ENCODE measurements around the gene GPR65. TPM values are rescaled to one million over a fixed set of nuclear protein-coding genes. Genes with fewer than 3 reads are reported as not detected.
A peak's percentile ranks its signal among the peaks of the same experiment; 100 is the strongest.

Gene GPR65
- total RNA-seq, 1 experiment from 2014 or later = not detected

DNA sequence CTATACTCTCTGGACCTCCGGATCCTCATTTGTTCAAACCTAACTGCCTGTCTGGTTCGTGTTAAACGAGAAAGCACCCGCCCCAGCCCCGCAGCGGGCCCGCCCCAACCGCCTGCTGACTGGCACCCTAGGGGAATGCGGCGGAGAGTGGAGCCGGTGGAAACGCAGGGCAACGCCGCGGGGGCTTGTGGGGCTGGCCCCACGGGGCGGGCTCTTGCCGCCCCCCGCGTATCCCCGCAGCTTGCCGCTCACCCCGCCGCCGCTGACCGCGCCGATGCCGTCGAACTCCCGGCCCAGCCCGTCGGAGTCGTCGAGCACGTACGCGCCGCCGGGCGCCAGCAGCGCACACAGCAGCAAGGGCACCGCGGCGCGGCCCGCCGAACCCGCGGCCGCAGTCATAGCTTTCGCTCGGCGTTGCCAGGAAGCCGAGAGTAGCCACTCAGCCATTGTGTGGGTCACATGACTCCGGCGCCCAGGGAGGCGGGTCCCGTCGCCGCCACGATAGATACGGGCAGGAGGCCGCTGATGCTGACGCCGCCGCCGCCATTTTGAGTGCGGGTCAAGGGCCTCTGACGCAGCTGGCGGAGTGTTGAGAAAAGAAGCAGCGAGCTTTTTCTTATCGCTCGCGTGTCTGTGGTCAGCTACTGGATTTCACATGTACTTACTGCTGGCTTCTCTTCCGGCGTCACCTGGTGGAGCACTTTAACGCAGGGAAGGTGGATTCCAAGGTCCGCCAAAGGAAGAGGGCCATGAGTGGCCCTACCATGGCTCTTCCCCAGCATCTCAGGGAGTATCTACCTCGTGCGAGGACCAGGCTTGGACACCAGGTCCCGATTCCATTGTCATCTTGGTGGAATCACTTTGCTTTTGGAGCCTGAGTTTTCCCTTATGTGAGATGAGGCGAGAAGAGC lies 12.0 kb upstream of the GPR65 start, which contains the start of gene GALC:
Gene GALC, minus strand, starts transcription at position 465 of the 911 bp plus-strand sequence. Its CDS starts 18 bp downstream, at position 447.
- no peak within 1 kb of the TSS for H3T11ph ChIP-seq (ENCODE audit: low read length)
- no peaks in the 10 kb centered on the region; the same call in 1 of the 2 replicates for H3K4me1 ChIP-seq (ENCODE audit: insufficient read depth, low read length)
- peak; percentile 96 for DNase-seq
- no peak within 1 kb of the TSS for H4K8ac ChIP-seq (replicated peaks; ENCODE audit: insufficient read length, low read depth, low read length)
- peak within 1 kb of the TSS; percentile 88 for H3K18ac ChIP-seq (ENCODE audit: insufficient read length, low read depth, low read length)
- Mint-ChIP-seq H3K4me3 (peak within 1 kb of the TSS; percentile 88 to 92), H3K4me1 (peaks cover 16 to 20% of the 10 kb centered on the region in 2 experiments), H3K9me3 (no peaks in the 10 kb centered on the region), H3K27me3 (ENCODE audit: low read depth) (no peaks in the 10 kb centered on the region; the same call in none of the 2 replicates), H3K27ac (peak within 1 kb of the TSS; percentile 93 to 98 (median 96)), H3K36me3 (ENCODE audit: insufficient read depth in 1 of 3, low read depth in 3 of 3) (no peaks in the 10 kb centered on the region)
- no peak within 1 kb of the TSS for H3K56ac ChIP-seq (ENCODE audit: insufficient read length, low read depth, low read length)
- H2AK5ac ChIP-seq (ENCODE audit: insufficient read length, low read length) = no peak within 1 kb of the TSS
- H3K79me2 ChIP-seq (ENCODE audit: insufficient read depth, low read length) = no peaks in the 10 kb centered on the region
- peak within 1 kb of the TSS; percentile 80 for H3K4me2 ChIP-seq (ENCODE audit: insufficient read depth, insufficient read length, low read length)
- no CpG with 5 or more reads among the region's 83 CpGs for WGBS (ENCODE audit: extremely low coverage, insufficient read length, low lambda C conversion rate)
- H4K20me1 ChIP-seq (ENCODE audit: control insufficient read depth, insufficient read depth, insufficient read length) = no peaks in the 10 kb centered on the region
- H2AFZ ChIP-seq (ENCODE audit: low read length) = peak within 1 kb of the TSS; percentile 86
- H3K27ac ChIP-seq (ENCODE audit: insufficient read length, low read depth, low read length) = no peak within 1 kb of the TSS
- H2BK20ac ChIP-seq (ENCODE audit: low read depth, low read length, poor library complexity, severe bottlenecking) = no peak within 1 kb of the TSS
- H2BK120ac ChIP-seq (ENCODE audit: low read depth, low read length, poor library complexity, severe bottlenecking) = no peak within 1 kb of the TSS
- no peaks in the 10 kb centered on the region for H3K79me1 ChIP-seq (ENCODE audit: insufficient read depth, low read depth, low read length, poor library complexity, severe bottlenecking)
- no peak within 1 kb of the TSS for H3K23ac ChIP-seq (ENCODE audit: insufficient read length, low read depth, low read length)
- TF ChIP-seq CTCF (conservative IDR thresholded peaks at IDR 0.05) = no peak
- H2BK12ac ChIP-seq (ENCODE audit: insufficient read length, low read depth, low read length) = no peak within 1 kb of the TSS
- H3K23me2 ChIP-seq (ENCODE audit: insufficient read length, low read depth, low read length, poor library complexity, severe bottlenecking) = peaks cover 9% of the 10 kb centered on the region
- H3K27me3 ChIP-seq (ENCODE audit: insufficient read depth, low read length) = no peaks in the 10 kb centered on the region
- no peaks in the 10 kb centered on the region for H3K9me3 ChIP-seq (ENCODE audit: control insufficient read depth, low read depth, low read length)
- H2BK5ac ChIP-seq (ENCODE audit: insufficient read length, low read length) = no peak within 1 kb of the TSS
- H4K91ac ChIP-seq (ENCODE audit: insufficient read length, low read depth, low read length) = no peak within 1 kb of the TSS
- peak within 1 kb of the TSS; percentile 92 for H4K5ac ChIP-seq (ENCODE audit: insufficient read length, low read depth, low read length)
- peak within 1 kb of the TSS; percentile 93 for H3K14ac ChIP-seq (ENCODE audit: insufficient read depth, low read length)
- H2BK15ac ChIP-seq (ENCODE audit: low read depth, low read length) = no peak within 1 kb of the TSS
- peak within 1 kb of the TSS; percentile 69 for H3K9ac ChIP-seq (ENCODE audit: extremely low read depth, insufficient read length, low read length)
- H3K4ac ChIP-seq (ENCODE audit: low read depth, low read length) = no peak within 1 kb of the TSS
